HEK293 (cell line): ENCODE data around the gene VOPP1.

Experiments used
- ZNF843 ChIP-seq: fragments of 450-650 bp; formaldehyde crosslinking; IDR thresholded peaks from 2 replicates; pipeline ENCODE4 v1.5.1; 2016; ENCODE audit warnings: missing biosample characterization, missing genetic modification characterization
- ZSCAN18 ChIP-seq: fragments of 450-650 bp; formaldehyde crosslinking; IDR thresholded peaks from 2 replicates; pipeline ENCODE4 v1.5.1; 2016; ENCODE audit warnings: missing biosample characterization, missing genetic modification characterization

DNA sequence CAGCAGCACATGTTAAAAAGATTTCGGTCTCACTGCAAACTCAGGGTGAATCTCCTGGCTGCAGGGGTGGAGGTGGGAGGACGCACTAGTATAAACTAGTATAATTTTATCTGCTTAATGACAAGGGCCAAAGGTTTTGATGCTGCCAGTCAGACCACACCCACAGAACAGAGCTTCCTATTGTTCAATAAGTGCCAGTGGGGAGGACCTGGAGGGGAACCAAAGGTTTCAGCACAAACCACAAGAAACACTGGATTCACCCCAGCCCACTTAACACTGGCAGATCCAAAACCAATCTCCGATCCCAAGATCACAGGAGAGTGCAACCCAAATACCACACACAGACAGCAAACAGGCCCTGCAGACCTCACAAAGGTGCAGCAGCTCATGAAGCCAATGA is 6.6 kb downstream of the VOPP1 start:
- TF ChIP-seq ZNF843 (tag by site-specific recombination) (no peak), ZSCAN18 (tag by site-specific recombination) (no peak)
